ENCODE data around the gene JTB.
A peak's percentile ranks its signal among the peaks of the same experiment; 100 is the strongest.
"Not testable (repeated sequence)": the region's sequence is repeated elsewhere in the genome, so short reads cannot be mapped to it uniquely, and the experiment has no call there.

JTB gene

GRCh38 chr1:153977250-153978240, at the start of gene JTB:
Gene JTB, minus strand, starts transcription at chr1:153977674. Its CDS starts 422 bp downstream, at chr1:153977252.
- DNase-seq: peak; percentile 82

GRCh38 chr1:154019940-154020339, 42.5 kb upstream of the JTB start:
- DNase-seq: no peak

- no peak for DNase-seq
These were observed 41.8 kb upstream of the JTB start for GRCh38 chr1:154019269-154019668.

GRCh38 chr1:154014154-154014907, 36.9 kb upstream of the JTB start:
- peak; percentile 81 for DNase-seq

- not testable (repeated sequence) for DNase-seq
These were observed 35.1 kb upstream of the JTB start for GRCh38 chr1:154012543-154012942.

GRCh38 chr1:154012129-154012528, 34.7 kb upstream of the JTB start:
- no peak for DNase-seq

GRCh38 chr1:154006136-154006535, 28.7 kb upstream of the JTB start:
- peak; percentile 58 for DNase-seq

- no peak for DNase-seq
These were observed 22.9 kb upstream of the JTB start for GRCh38 chr1:154000420-154000819.

GRCh38 chr1:153996882-153997281, 19.4 kb upstream of the JTB start:
- DNase-seq: not testable (repeated sequence)

GRCh38 chr1:153995640-153996039, 18.2 kb upstream of the JTB start:
- DNase-seq: no peak

- no peak for DNase-seq
These were observed 17.7 kb upstream of the JTB start for GRCh38 chr1:153995202-153995601.

- DNase-seq: no peak
These were observed 14.3 kb upstream of the JTB start for GRCh38 chr1:153991806-153992205.

- DNase-seq: no peak
These were observed 13.7 kb upstream of the JTB start for GRCh38 chr1:153991151-153991630.

GRCh38 chr1:153990468-153991150, 13.1 kb upstream of the JTB start, which contains the start of gene RPS27:
Gene RPS27, plus strand, starts transcription at chr1:153990762. Its CDS starts 35 bp downstream, at chr1:153990797.
- peak; percentile 97 for DNase-seq

GRCh38 chr1:153987621-153988020, 10.1 kb upstream of the JTB start:
- DNase-seq: no peak

- DNase-seq: peak; percentile 92
These were observed 8.7 kb upstream of the JTB start, which contains the start of gene RAB13 for GRCh38 chr1:153985941-153986761. Gene RAB13, minus strand, starts transcription at chr1:153986339. Its CDS starts 103 bp downstream, at chr1:153986236.

- DNase-seq: peak; percentile 83
These were observed 8.0 kb upstream of the JTB start for GRCh38 chr1:153985341-153985912.

GRCh38 chr1:153984123-153984894, 6.8 kb upstream of the JTB start:
- DNase-seq: no peak

GRCh38 chr1:153981735-153982134, 4.3 kb upstream of the JTB start:
- not testable (repeated sequence) for DNase-seq

- not testable (repeated sequence) for DNase-seq
These were observed 1.6 kb upstream of the JTB start for GRCh38 chr1:153979091-153979490.

All from EL (cell line).